Small intestine (tissue), 7 donors: Measurements from ENCODE around the gene YLPM1. TPM values are rescaled to one million over a fixed set of nuclear protein-coding genes. Genes with fewer than 3 reads are reported as not detected.

Experiments used
- DNase-seq, 2 donors: peaks; one replicate each; pipeline versions ENCODE4 v3.0.0 to v3.0.0-alpha.2; 2013
- FAIRE-seq: peaks from 2 replicates; lab custom pipeline; 2012; peaks lifted over from hg19 to GRCh38; lab: Jason Lieb, UNC
- H3K27ac ChIP-seq, 3 donors: one replicate each; pipeline ENCODE4 v1.5.1; 2013; ENCODE audit warnings: low read length in 2 of 3, mild to moderate bottlenecking in 2 of 3, control low read depth in 1 of 3, inconsistent platforms in 1 of 3, low read depth in 1 of 3, moderate library complexity in 1 of 3
- H3K27me3 ChIP-seq, 3 donors: one replicate each; pipeline ENCODE4 v1.6.1; 2013; ENCODE audit warnings: low read length in 3 of 3, inconsistent platforms in 1 of 3; ENCODE audit not compliant: control insufficient read depth in 3 of 3, insufficient read depth in 3 of 3
- H3K36me3 ChIP-seq, 3 donors: one replicate each; pipeline ENCODE4 v1.6.1; 2013; ENCODE audit warnings: low read length in 3 of 3, inconsistent platforms in 1 of 3, low read depth in 1 of 3, mild to moderate bottlenecking in 1 of 3, moderate library complexity in 1 of 3; ENCODE audit not compliant: control insufficient read depth in 3 of 3, insufficient read depth in 2 of 3
- H3K4me1 ChIP-seq, 3 donors: one replicate each; pipeline ENCODE4 v1.6.1; 2013; ENCODE audit warnings: low read length in 2 of 3, inconsistent platforms in 1 of 3, low read depth in 1 of 3, mild to moderate bottlenecking in 1 of 3, moderate library complexity in 1 of 3; ENCODE audit not compliant: control insufficient read depth in 3 of 3, insufficient read depth in 2 of 3
- H3K4me3 ChIP-seq, 3 donors: one replicate each; pipeline ENCODE4 v1.5.1; 2013; ENCODE audit warnings: low read length in 3 of 3, control low read depth in 1 of 3, inconsistent platforms in 1 of 3, low read depth in 1 of 3, mild to moderate bottlenecking in 1 of 3, moderate library complexity in 1 of 3
- H3K9me3 ChIP-seq, 2 donors: one replicate each; pipeline ENCODE4 v1.6.1; 2013; ENCODE audit warnings: low read depth in 1 of 2, low read length in 1 of 2; ENCODE audit not compliant: control insufficient read depth in 2 of 2, insufficient read depth in 1 of 2
- WGBS, 3 donors: extraction: QIAGEN DNeasy Blood & Tissue Kit; methylation state at CpG; one replicate each; pipeline ENCODE4 v1.1.7; 2013; 5-methylcytosine and 5-hydroxymethylcytosine counted together
- polyA plus RNA-seq, 4 donors: library from polyadenylated mRNA; stranded (reverse) in 3 of 4; unstranded in 1 of 4; fragments of 200-250 nt in 3 of 4; fragments of 120-200 nt in 1 of 4; gene quantifications; one replicate each; pipeline versions ENCODE4 v1.2.1 to v1.2.3, GENCODE V29; 2013
- donor health status: healthy with polysubstance abuse.
- donor health status: control.
- donor health status: control.
- donor health status: Bipolar disorder and iron deficiency.
- donor health status: healthy.

Gene YLPM1
- polyA plus RNA-seq, 4 donors, result 5.1 to 50.5 (median 13.1) TPM

- H3K4me1 ChIP-seq, result peaks cover 6 to 16% (median 8%) of the 10 kb centered on the region in 3 donors
- 59 to 82% (median 70%) methylated on average over 13 of the region's 13 CpGs for WGBS, 3 donors
- DNase-seq (no peak), FAIRE-seq (no peak)
- H3K9me3 ChIP-seq, result no peaks in the 10 kb centered on the region
- no peaks in the 10 kb centered on the region for H3K27me3 ChIP-seq
- no peak within 1 kb of the TSS for H3K27ac ChIP-seq
- no peaks in the 10 kb centered on the region for H3K36me3 ChIP-seq
- no peak within 1 kb of the TSS for H3K4me3 ChIP-seq
Observed at GRCh38 chr14:74875941-74876913, 113.1 kb downstream of the YLPM1 start, which contains the start of gene PROX2. TSS of gene PROX2 (minus strand) at chr14:74876145. CDS start at chr14:74863834, 12,311 bp downstream.

GRCh38 chr14:74879427-74880182 lies 116.5 kb downstream of the YLPM1 start:
- 22 to 54% (median 47%) methylated on average over 3 of the region's 3 CpGs for WGBS, 3 donors
- Histone ChIP-seq H3K4me3 (no peak overlapping the region), H3K36me3 (no peaks in the 10 kb centered on the region), H3K4me1 (peaks cover 9 to 34% (median 22%) of the 10 kb centered on the region in 3 donors), H3K27me3 (no peaks in the 10 kb centered on the region), H3K9me3 (no peaks in the 10 kb centered on the region), H3K27ac (peak overlapping the region in 2 of 3 donors; percentile 16 to 39)
- FAIRE-seq (no peak), DNase-seq (peak; percentile 54 to 85)

- H3K9me3 ChIP-seq, result no peaks in the 10 kb centered on the region
- H3K27me3 ChIP-seq, result no peaks in the 10 kb centered on the region
- WGBS, 3 donors, result 0 to 1% (median 0%) methylated on average over 45 to 53 of the region's 53 CpGs
- peak within 1 kb of the TSS; percentile 72 to 100 (median 77) for H3K4me3 ChIP-seq
- DNase-seq, result peak; percentile 82 to 96
- no peak for FAIRE-seq
- peaks cover 0 to 5% (median 3%) of the 10 kb centered on the region in 3 donors for H3K36me3 ChIP-seq
- H3K27ac ChIP-seq, result peak within 1 kb of the TSS; percentile 88 to 100 (median 93)
- H3K4me1 ChIP-seq, result peaks cover 9 to 34% (median 27%) of the 10 kb centered on the region in 3 donors
Observed at GRCh38 chr14:74881431-74882102, 118.5 kb downstream of the YLPM1 start, which contains the start of gene DLST. TSS of gene DLST (plus strand) at chr14:74881916. CDS start at chr14:74881954, 38 bp downstream.

- Histone ChIP-seq H3K4me3 (peak overlapping the region; percentile 72 to 100 (median 77)), H3K27ac (peak overlapping the region; percentile 88 to 100 (median 93)), H3K36me3 (peaks cover 0 to 8% (median 3%) of the 10 kb centered on the region in 3 donors), H3K4me1 (peaks cover 9 to 34% (median 27%) of the 10 kb centered on the region in 3 donors), H3K9me3 (no peaks in the 10 kb centered on the region), H3K27me3 (no peaks in the 10 kb centered on the region)
- 0 to 1% (median 1%) methylated on average over 38 to 49 of the region's 49 CpGs for WGBS, 3 donors
- DNase-seq (peak in 1 of 2 donors; percentile 56), FAIRE-seq (no peak)
Observed at GRCh38 chr14:74882103-74882920, 119.2 kb downstream of the YLPM1 start.

Other genes with a start within 250 kb of the YLPM1 start
- 1 to 10 TPM in 2 of 4 donors, under 1 TPM in 2; 0.22 to 1.8 (median 1.1) TPM for gene LTBP2, start 151.1 kb upstream of the YLPM1 start, polyA plus RNA-seq
- gene AREL1, start 50.2 kb upstream of the YLPM1 start, polyA plus RNA-seq, result 10 to 100 TPM in 3 of 4 donors, 1 to 10 TPM in 1; 8.4 to 20.4 (median 16.4) TPM
- gene FCF1, start 50.2 kb upstream of the YLPM1 start, polyA plus RNA-seq, result 10 to 100 TPM; 11.9 to 40.0 (median 23.8) TPM
- 1 to 10 TPM in 1 of 4 donors, not detected in 3; 1.1 TPM for gene PROX2, start 112.8 kb downstream of the YLPM1 start, polyA plus RNA-seq
- gene DLST, start 118.6 kb downstream of the YLPM1 start, polyA plus RNA-seq, result 100 to 1,000 TPM in 2 of 4 donors, 10 to 100 TPM in 2; 94.2 to 110 (median 97.8) TPM
- gene RPS6KL1, start 159.9 kb downstream of the YLPM1 start, polyA plus RNA-seq, result 1 to 10 TPM; 1.8 to 3.5 (median 3.0) TPM
- 10 to 100 TPM in 2 of 4 donors, 1 to 10 TPM in 2; 1.6 to 14.0 (median 6.9) TPM for gene PGF, start 192.3 kb downstream of the YLPM1 start, polyA plus RNA-seq
- 10 to 100 TPM; 36.2 to 50.8 (median 44.8) TPM for gene EIF2B2, start 239.6 kb downstream of the YLPM1 start, polyA plus RNA-seq